EH (cell line): ENCODE results near the gene NDUFA3.
"Not testable (repeated sequence)": the region's sequence is repeated elsewhere in the genome, so short reads cannot be mapped to it uniquely, and the experiment has no call there.

Source experiments
- DNase-seq: peaks from one replicate; pipeline ENCODE4 v3.0.0-alpha.2; 2015; ENCODE audit warnings: low read depth

The NDUFA3 gene

DNA sequence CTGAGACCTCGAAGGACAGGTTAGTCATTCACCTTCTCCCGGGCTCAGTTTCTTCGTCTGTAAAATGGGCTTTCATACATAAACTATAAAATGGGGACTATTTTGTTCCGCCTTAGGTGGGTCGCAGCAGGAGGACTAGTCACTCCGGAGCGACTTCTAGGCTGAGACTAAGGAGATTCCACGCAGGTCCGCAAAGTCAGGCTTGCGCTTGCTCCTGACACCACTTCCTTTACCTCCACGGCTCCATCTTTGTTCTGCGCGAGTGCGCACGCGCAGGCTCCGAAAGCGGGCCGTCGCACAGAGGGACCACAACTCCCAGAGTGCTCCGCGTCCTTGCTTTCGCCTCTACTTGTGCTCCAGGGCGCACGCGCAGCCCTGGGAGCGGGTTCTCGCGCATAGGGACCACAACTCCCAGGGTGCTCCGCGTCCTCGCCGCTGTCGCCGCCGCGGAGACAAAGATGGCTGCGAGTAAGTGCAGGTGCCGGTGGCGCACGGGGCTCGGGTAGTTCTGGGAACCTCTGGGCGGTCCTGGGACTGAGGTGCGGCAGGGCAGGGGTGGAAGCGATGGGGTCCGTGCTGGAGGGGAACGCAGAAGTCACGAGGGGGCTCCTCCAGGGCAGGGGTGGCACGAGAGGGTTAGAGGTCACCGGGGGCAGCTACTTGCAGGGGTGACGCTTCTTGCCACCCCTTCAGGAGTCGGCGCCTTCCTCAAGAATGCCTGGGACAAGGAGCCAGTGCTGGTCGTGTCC lies at the start of gene NDUFA3:
NDUFA3 (plus strand) TSS at position 435 of the 749 bp plus-strand sequence; CDS start at position 459, 24 bp downstream.
- DNase-seq = peak; percentile 98

DNA sequence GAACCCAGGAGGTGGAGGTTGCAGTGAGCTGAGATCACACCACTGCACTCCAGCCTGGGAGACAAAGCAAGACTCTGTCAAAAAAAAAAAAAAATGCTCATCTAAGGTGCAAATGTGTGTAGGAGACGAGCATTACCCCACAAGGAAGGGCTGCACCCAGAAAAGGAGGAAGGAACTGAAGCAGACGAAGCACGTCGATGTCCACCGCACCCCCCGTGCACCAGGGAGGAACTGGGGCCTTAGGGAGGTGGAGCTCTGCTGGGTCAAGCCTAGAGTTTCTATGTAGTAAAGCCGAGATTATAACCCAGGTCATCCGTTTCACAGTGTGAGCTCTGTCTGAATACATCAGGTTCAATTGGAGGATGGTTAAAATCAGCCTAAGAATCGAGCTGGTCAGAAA lies 40.0 kb upstream of the NDUFA3 start:
- DNase-seq = no peak

DNA sequence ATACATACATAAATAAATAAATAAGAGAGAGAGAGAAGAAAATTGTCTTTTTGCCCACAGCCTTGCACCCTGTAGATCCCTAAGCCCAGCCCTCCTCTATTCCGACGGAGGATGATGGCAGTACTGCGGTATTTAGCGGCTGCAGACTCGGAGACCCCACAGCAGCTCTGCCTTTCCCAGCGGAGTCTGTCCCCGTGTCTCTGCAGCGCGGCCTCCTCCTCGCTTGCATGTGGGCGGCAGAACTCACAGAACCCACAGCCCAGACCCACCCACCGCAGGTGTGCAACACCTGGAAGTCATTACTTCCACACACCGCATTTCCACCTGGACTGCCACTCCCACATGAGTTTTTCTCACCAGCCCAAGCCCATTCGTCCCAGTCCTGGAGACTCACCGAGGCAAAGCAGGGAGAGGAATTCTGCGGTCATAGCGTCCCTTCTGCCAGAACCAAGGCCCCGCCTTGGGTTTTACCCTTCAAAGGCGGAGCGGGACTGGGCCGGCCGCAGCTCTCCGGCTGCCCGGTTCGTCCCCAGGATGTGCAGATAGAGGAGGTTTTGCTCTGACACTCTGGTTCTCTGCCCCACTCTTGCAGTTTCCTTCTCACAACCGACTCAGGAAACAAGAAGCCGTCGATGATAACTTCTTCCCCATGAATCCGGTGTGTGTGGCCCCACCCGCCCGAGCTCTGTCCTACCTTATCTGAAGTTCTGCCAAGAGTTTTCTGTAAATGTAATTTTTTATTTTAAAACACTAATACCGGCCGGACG lies 39.1 kb upstream of the NDUFA3 start, which contains the start of gene VSTM1:
VSTM1 (minus strand) TSS at position 548 of the 767 bp plus-strand sequence; CDS start at position 428, 120 bp downstream.
- DNase-seq = no peak

DNA sequence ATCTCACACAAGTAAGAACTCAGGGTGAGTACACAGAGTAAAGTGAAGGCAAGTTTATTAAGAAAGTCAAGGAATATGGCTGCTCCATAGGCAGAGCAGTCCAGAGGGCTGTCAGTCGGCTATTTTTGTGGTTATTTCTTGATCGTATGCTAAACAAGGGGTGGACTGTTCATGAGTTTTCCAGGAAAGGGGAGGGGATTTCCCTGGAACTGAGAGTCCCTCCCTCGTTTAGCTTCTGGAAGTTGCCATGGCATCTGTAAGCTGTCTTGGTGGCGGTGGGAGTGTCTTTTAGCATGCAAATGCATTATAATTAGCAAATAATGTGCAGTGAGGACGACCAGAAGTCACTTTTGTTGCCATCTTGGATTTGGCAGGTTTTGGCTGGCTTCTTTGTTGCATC lies 33.2 kb upstream of the NDUFA3 start:
- DNase-seq = no peak

DNA sequence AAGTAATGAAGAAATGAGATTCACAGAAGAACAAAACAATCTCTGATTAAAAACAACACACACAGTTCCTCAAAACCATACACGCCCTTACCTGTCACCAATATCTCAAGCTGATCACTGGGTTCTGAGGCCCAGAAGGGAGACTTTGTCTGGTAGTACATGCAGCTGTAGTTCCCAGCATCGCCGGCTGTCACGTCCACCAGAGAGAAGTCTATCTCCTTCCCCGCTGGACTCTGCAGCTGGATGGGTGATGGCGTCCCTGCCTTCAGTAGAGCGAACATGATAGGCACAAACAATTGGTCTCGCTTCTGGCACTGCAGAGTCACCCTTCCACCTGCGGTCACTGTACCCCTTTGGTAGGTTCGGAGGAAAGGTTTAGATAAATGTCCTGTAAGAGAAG lies 28.8 kb upstream of the NDUFA3 start:
- no peak for DNase-seq

DNA sequence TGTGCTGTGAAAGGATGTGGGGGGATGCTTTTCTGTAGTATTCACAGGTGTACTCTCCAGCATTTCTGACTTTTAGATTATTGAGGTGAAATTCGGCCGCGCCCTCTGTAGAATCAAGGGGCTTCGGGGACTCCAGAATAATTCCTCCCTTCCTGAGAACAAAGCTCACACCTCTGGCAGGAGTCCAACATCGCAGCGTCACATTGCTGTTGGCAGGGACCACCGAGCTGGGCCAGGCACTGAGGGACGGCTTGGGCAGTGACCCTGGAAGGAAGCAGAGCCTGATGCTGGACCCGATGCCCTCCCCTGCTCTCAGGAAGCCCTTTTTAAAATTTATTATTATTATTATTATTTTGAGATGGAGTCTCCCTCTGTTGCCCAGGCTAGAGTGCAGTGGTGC lies 27.8 kb upstream of the NDUFA3 start:
- no peak for DNase-seq

DNA sequence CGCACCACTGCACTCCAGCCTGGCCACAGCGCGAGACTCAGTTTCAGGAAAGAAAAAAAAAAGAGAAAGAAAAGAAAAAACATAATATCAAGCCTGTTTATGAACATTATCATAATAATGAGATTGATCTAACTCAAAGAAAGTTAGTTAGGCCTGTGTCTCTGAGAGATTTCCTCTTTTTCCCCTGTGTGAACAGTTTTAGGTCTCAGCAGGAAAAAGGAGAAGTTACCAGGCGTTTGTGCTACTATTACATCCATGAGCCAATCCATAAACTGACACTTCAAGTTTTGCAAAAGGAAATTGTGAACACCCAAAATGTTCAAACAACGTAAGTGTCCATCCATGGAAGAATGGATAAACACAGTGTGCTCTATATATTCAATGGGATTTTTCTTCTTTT lies 25.3 kb upstream of the NDUFA3 start:
- no peak for DNase-seq

DNA sequence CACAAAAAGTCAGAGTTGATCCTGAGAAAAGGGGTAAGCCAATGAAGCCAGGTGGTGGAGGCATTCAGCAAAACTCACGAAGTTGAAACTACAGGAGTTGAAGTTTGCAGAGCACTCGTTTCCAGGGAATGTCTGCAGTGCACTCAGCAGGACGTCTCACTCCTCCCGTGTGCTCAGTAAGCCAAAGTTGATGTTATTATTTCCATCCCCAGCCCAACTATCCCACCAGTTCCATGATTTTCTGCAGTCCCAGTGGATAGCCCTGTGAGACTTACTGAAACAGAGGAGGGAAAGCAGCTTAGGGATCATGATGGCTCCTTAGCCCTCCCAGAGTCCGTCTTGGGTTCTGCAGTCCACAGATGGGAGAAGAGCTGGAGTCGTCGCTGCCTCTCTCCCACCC lies 21.6 kb upstream of the NDUFA3 start, which contains the start of gene TARM1:
TARM1 (minus strand) TSS at position 334 of the 400 bp plus-strand sequence; CDS start at position 309, 25 bp downstream.
- DNase-seq = no peak

DNA sequence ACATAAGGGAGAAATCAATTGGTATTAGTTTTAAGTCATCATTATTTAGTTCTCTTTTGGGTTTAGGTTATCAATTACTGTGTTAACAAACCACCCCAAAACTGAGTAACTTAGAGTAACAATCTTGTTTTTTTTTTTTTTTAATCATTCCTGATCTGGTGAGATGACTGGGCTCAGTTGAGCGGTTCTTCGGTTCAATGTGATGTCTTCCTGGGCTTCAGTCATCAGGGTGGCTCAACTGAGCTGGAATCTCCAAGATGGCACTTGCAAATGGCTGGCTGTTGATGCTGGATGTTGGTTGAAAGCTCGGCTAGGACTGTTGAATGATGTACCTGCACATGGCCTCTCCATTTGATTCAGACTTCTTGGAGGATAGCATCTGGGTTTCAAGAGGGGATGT lies 18.2 kb upstream of the NDUFA3 start:
- DNase-seq = no peak

DNA sequence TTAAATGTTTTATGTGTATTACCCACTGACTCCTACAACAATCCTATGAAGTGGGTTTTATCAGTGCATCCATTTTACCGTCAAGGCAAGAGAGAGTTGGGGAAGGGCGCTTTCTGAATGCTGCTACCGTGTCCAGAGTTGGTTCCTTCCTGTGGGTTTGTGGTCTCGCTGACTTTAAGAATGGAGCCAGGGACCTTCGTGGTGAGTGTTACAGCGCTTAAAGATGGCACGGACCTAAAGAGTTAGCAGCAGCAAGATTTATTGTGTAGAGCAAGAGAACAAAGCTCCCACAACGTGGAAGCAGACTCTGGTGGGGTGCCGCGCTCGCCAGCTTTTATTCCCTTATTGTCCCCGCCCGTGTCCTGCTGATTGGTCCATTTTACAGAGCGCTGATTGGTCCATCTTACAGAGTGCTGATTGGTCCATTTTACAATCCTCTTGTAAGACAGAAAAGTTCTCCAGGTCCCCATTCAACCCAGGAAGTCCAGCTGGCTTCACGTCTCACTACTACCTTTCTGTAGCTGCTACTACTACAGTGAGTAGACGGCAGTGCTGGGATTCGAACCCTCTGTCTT lies 8.1 kb upstream of the NDUFA3 start:
- DNase-seq = no peak

DNA sequence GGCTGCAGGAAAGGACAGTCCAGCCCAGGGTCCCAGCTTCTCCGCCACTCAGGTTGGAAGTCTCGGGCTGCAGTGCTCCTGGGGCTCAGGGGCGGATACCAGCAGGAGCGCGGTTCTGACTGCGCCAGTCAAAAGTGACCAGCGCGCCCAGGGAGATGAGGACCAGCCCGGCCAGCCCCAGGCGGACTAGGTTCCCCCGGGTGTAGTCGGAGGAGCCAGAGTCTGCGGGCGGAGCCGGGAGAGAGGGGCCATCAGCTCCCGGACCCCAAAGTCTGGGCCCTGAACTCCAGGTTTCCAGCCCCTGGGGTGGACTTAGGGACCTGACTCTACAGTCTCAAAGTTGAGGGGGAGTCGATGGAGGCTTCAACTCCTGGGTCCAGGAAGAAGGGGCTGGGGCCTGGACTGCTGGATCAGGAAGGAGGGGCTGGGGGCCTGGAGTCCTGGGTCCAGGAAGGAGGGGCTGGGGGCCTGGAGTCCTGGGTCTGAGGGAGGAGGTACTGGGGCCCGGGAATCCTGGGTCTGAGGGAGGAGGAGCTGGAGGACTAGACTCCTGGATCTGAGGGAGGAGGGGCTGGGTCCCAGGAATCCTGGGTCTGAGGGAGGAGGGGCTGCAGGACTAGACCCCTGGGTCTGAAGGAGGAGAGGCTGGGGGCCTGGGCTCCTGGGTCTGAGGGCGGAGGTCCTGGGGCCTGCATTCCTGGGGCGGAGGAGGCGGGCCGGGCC lies 7.4 kb upstream of the NDUFA3 start:
- DNase-seq = no peak

DNA sequence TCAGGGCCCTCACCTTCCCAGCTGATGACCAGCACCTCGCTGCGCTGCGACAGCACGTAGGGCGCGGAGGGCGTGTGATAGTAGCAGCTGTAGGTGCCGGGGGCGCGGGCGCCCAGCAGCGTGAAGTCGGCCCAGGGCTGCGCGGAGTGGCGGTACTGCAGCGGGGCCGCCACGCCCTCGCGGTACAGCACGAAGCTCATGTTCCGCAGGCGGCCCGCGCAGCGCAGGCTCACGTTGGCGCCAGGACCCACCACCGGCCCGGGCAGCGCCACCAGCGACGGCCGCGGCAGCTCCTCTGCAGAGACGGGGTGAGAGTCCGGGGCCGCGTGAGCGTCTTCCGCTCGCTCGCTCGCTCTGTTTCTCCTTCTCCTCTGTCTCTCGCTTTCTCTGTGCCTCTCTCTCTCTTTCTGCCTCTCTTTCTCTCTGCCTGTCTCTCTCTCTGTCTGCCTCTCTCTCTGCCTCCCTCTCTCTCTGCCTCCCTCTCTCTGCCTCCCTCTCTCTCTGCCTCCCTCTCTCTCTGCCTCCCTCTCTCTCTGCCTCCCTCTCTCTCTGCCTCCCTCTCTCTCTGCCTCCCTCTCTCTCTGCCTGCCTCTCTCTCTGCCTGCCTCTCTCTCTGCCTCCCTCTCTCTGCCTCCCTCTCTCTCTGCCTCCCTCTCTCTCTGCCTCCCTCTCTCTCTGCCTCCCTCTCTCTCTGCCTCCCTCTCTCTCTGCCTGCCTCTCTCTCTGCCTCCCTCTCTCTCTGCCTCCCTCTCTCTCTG lies 6.6 kb upstream of the NDUFA3 start:
- DNase-seq = peak; percentile 50

DNA sequence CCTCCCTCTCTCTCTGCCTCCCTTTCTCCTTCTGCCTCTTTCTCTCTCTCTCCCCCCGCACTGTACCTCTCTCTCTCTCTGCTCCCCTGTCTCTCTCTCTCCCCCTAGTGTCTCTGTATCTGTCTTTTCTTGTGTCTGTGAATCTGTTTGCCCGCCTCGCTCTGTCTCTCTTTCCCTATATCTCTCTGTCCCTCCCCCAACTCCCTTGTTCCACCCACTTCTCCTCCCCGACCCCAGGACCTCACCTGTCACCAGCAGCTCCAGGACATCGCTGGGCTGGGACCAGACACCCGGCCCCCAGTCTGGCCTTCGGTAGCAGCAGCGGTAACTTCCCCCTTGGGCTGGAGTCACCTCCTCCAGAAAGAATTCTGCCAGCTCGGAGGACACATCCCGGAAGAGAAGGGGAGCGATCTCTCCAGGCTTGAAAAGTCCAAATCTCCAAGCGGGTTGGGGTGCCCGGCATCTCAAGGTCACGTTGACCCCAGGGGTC lies 6.0 kb upstream of the NDUFA3 start:
- DNase-seq = peak; percentile 48

DNA sequence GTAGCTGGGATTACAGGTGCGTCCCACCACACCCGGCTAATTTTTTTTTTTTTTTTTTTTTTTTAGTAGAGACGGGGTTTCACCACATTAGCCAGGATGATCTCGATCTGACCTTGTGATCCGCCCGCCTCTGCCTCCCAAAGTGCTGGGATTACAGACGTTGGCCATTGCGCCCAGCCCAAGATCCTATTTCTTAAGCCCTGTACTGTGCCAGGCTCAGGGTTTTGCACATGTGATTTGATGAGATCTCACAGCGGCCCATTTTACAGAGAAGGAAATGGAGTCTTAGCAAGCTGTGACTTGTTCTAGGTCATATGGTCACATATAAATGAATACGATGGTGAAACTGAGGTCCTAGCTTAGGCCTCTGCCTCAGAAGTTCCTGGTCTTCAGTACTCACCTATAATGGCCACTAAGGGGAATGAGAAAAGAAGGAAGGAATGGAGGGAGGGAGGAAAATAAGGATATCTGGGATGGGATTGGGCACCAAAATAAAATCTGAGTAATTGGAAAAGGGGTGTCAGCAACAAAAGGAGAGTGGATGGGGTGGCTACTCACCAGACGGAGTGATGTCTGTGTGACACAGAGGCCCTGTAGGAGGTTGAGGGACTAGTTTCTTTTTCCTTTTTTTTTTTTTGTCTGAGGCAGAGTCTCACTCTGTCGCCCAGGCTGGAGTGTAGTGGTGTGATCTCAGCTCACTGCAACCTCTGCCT lies 3.3 kb upstream of the NDUFA3 start:
- no peak for DNase-seq

DNA sequence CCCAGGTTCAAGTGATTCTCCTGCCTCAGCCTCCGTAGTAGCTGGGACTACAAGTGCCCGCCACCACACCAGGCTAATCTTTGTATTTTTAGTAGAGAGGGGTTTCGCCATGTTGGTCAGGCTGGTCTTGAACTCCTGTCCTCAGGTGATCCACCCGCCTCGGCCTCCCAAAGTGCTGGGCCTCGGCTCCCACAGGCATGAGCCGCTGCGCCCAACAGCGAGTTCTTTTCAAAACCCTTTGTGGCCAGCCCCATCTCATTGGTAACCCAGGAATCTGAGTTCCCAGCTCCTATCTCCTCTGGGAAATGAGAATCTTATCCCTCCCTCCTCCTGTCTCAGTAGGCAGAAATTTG lies 2.8 kb upstream of the NDUFA3 start:
- DNase-seq = not testable (repeated sequence)

DNA sequence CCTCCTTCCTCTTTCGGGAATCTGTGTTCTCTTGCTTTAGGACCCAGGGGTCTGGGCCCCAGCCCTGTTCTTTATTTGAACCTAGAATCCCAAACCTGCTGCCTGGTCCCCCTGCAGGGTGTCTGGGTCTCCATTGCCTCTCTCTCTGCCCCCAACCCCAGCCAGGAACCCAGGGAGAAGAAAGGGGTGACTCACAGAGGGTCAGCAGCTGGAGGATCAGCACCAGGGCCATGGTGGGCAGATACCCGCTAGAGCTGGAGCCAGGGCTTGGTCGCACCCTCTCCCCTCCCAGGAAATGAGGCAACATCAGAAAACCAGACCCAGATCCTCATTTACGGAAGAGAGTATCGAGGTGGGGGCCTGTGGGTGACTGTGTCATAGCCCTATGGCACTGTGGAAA lies 2.1 kb upstream of the NDUFA3 start, which contains the start of gene OSCAR:
OSCAR (minus strand) TSS at position 243 of the 400 bp plus-strand sequence; CDS start at position 232, 11 bp downstream.
- DNase-seq = peak; percentile 11

DNA sequence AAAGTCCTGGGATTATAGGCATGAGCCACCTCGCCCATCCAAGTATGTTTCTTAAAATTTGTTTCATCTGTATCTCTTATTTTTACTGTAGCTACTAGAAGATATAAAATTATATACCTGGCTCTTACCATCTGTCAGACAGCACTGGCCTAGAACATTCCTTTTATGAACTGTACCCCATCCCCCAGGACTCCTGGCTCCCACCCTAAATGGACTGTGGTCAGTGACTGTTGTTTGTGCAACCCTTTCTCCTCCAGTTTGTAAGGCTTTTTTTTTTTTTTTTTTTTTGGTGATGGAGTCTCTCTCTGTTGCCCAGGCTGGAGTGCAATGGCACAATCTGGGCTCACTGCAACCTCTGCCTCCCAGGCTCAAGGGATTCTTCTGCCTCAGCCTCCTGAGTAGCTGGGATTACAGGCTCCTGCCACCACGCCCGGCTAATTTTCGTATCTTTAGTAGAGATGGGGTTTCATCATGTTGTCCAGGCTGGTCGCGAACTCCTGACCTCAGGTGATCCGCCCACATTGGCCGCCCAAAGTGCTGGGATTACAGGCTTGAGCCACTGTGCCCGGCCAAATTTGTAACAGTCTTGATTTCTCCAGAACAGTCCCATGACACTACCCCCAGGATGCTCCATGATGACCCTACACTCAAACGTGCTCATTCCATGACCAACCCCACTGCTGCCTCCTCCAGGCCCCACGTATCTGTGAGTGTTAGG lies 2.5 kb downstream of the NDUFA3 start:
- DNase-seq = no peak

DNA sequence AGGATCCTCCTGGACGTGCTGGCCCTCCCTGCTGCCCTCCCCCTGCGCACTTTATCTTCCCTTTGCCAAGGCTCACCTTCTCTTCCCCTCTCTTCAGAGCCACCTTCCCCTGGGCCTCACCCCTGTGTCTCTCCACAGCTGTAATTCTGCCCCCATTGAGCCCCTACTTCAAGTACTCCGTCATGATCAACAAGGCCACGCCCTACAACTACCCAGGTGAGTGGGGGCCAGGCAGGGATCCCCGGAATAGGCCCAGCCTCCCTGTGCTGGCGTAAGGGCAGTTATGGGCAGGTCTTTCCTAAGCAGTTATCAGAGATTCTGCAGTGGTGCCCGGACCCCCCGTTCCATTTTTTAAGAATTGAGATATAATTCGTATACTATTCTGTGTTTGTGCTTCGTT lies 3.1 kb downstream of the NDUFA3 start:
- no peak for DNase-seq

DNA sequence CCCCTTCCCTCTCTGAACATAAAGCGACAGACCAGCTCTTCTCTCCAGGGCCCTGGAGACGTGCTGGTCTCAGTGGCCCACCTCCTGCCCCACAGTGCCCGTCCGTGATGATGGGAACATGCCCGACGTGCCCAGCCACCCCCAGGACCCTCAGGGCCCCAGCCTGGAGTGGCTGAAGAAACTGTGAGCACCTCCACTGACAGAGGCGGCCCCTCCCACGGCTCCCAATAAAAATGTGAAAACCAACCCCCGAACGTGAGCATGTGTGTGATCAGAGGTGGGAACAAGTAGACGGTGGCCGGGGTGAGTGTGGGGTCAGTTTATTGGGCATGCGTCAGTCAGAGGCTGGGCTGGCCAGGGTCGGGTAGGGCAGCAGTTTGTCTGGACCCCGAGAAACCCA lies 4.1 kb downstream of the NDUFA3 start:
- no peak for DNase-seq
